Measurements from ENCODE around the gene FBXO2.

FBXO2 gene

GRCh38 chr1:11697893-11698210, 43.6 kb upstream of the FBXO2 start:
- TF ChIP-seq NFIC (IDR thresholded peaks at IDR 0.05): no peak
- no peak for TF ChIP-seq CEBPB (IDR thresholded peaks at IDR 0.05)
- no peak for TF ChIP-seq YY1 (IDR thresholded peaks at IDR 0.05; ENCODE audit: low read depth)
- no peak for TF ChIP-seq TAF1 (IDR thresholded peaks at IDR 0.05; ENCODE audit: low read depth)
- TF ChIP-seq RAD21 (IDR thresholded peaks at IDR 0.05; ENCODE audit: low read depth): no peak
- TF ChIP-seq EGR1 (IDR thresholded peaks at IDR 0.05): no peak
- TF ChIP-seq MAX (IDR thresholded peaks at IDR 0.05): no peak
- no peak for TF ChIP-seq FOXM1 (IDR thresholded peaks at IDR 0.05; ENCODE audit: borderline replicate concordance, low read depth)
- no peak for TF ChIP-seq USF1 (IDR thresholded peaks at IDR 0.05)
- no peak for TF ChIP-seq TCF12 (IDR thresholded peaks at IDR 0.05; ENCODE audit: low read depth)
- TF ChIP-seq TEAD4 (IDR thresholded peaks at IDR 0.05): no peak
- no peak for TF ChIP-seq CREB1 (IDR thresholded peaks at IDR 0.05; ENCODE audit: low read depth)
- TF ChIP-seq ZBTB7A (IDR thresholded peaks at IDR 0.05; ENCODE audit: low read depth): no peak
- TF ChIP-seq EP300 (IDR thresholded peaks at IDR 0.05; ENCODE audit: borderline replicate concordance): no peak
- no peak for TF ChIP-seq REST (IDR thresholded peaks at IDR 0.05; ENCODE audit: low read depth)

- TF ChIP-seq EGR1 (IDR thresholded peaks at IDR 0.05) (no peak), REST (IDR thresholded peaks at IDR 0.05; ENCODE audit: low read depth) (no peak), MAX (IDR thresholded peaks at IDR 0.05) (no peak), USF1 (IDR thresholded peaks at IDR 0.05) (no peak), CREB1 (IDR thresholded peaks at IDR 0.05; ENCODE audit: low read depth) (no peak), CEBPB (IDR thresholded peaks at IDR 0.05) (no peak), TCF12 (IDR thresholded peaks at IDR 0.05; ENCODE audit: low read depth) (no peak), ZBTB7A (IDR thresholded peaks at IDR 0.05; ENCODE audit: low read depth) (no peak), EP300 (IDR thresholded peaks at IDR 0.05; ENCODE audit: borderline replicate concordance) (no peak), TEAD4 (IDR thresholded peaks at IDR 0.05) (no peak), TAF1 (IDR thresholded peaks at IDR 0.05; ENCODE audit: low read depth) (no peak), NFIC (IDR thresholded peaks at IDR 0.05) (no peak), FOXM1 (IDR thresholded peaks at IDR 0.05; ENCODE audit: borderline replicate concordance, low read depth) (no peak), YY1 (IDR thresholded peaks at IDR 0.05; ENCODE audit: low read depth) (no peak)
These were observed 43.1 kb upstream of the FBXO2 start for GRCh38 chr1:11697188-11697892.

GRCh38 chr1:11695861-11696260, 41.6 kb upstream of the FBXO2 start:
- no peak for TF ChIP-seq EP300 (IDR thresholded peaks at IDR 0.05; ENCODE audit: borderline replicate concordance)

- TF ChIP-seq YY1 (IDR thresholded peaks at IDR 0.05; ENCODE audit: low read depth): no peak
These were observed 39.7 kb upstream of the FBXO2 start for GRCh38 chr1:11693917-11694316.

- TF ChIP-seq USF1 (IDR thresholded peaks at IDR 0.05): no peak
- TF ChIP-seq NFIC (IDR thresholded peaks at IDR 0.05): peak; percentile 42
These were observed 38.9 kb upstream of the FBXO2 start for GRCh38 chr1:11693024-11693590.

- TF ChIP-seq ZBTB7A (IDR thresholded peaks at IDR 0.05; ENCODE audit: low read depth): peak; percentile 66; the same call in 1 of the 2 replicates
- peak; percentile 47; the same call in 1 of the 2 replicates for TF ChIP-seq NFIC (IDR thresholded peaks at IDR 0.05)
- no peak for TF ChIP-seq TAF1 (IDR thresholded peaks at IDR 0.05; ENCODE audit: low read depth)
- TF ChIP-seq TCF12 (IDR thresholded peaks at IDR 0.05; ENCODE audit: low read depth): no peak
- TF ChIP-seq CEBPB (IDR thresholded peaks at IDR 0.05): no peak
These were observed 37.9 kb upstream of the FBXO2 start for GRCh38 chr1:11691928-11692711.
